Measurements from ENCODE around the gene P2RY11.

DNA sequence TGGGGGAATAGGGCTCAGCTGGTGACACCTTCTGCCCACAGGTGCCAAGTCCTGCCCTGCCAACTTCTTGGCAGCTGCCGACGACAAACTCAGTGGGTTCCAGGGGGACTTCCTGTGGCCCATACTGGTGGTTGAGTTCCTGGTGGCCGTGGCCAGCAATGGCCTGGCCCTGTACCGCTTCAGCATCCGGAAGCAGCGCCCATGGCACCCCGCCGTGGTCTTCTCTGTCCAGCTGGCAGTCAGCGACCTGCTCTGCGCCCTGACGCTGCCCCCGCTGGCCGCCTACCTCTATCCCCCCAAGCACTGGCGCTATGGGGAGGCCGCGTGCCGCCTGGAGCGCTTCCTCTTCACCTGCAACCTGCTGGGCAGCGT is 2.1 kb downstream of the P2RY11 start:
- TF ChIP-seq, protein P1, sequence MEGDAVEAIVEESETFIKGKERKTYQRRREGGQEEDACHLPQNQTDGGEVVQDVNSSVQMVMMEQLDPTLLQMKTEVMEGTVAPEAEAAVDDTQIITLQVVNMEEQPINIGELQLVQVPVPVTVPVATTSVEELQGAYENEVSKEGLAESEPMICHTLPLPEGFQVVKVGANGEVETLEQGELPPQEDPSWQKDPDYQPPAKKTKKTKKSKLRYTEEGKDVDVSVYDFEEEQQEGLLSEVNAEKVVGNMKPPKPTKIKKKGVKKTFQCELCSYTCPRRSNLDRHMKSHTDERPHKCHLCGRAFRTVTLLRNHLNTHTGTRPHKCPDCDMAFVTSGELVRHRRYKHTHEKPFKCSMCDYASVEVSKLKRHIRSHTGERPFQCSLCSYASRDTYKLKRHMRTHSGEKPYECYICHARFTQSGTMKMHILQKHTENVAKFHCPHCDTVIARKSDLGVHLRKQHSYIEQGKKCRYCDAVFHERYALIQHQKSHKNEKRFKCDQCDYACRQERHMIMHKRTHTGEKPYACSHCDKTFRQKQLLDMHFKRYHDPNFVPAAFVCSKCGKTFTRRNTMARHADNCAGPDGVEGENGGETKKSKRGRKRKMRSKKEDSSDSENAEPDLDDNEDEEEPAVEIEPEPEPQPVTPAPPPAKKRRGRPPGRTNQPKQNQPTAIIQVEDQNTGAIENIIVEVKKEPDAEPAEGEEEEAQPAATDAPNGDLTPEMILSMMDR (IDR thresholded peaks at IDR 0.05; ENCODE audit: insufficient read depth, low read length, poor library complexity, severe bottlenecking), result no peak
- TF ChIP-seq EZH2phosphoT487 (conservative IDR thresholded peaks at IDR 0.05; ENCODE audit: low read length), result no peak
